Stimulated activated CD8-positive, alpha-beta memory T cell treated with anti-CD3 and anti-CD28 coated beads, Interleukin-12 subunit alpha, Interleukin-12 subunit beta, amount 100 ng/mL, for 4 hours (primary cell): ENCODE measurements around the gene FFAR1.

Experiments
- DNase-seq: peaks from one replicate; pipeline ENCODE4 v3.0.0-alpha.2; 2020; ENCODE audit warnings: low read depth

FFAR1 gene

GRCh38 chr19:35392742-35393715 is 45.3 kb downstream of the FFAR1 start:
- no peak for DNase-seq

- DNase-seq = no peak
These were observed 47.9 kb downstream of the FFAR1 start for GRCh38 chr19:35395382-35396199.

GRCh38 chr19:35396240-35396885 is 48.7 kb downstream of the FFAR1 start:
- DNase-seq = no peak

- no peak for DNase-seq
These were observed 49.4 kb downstream of the FFAR1 start for GRCh38 chr19:35397064-35397463.
